Activated CD8-positive, alpha-beta memory T cell treated with anti-CD3 and anti-CD28 coated beads, Interleukin-2, amount 50 U/mL, for 1 hour (primary cell): Measurements from ENCODE around the gene PRXL2B.

Experiments
- DNase-seq: peaks from one replicate; pipeline ENCODE4 v3.0.0-alpha.2; 2020; ENCODE audit errors: extremely low read depth

PRXL2B gene

DNA sequence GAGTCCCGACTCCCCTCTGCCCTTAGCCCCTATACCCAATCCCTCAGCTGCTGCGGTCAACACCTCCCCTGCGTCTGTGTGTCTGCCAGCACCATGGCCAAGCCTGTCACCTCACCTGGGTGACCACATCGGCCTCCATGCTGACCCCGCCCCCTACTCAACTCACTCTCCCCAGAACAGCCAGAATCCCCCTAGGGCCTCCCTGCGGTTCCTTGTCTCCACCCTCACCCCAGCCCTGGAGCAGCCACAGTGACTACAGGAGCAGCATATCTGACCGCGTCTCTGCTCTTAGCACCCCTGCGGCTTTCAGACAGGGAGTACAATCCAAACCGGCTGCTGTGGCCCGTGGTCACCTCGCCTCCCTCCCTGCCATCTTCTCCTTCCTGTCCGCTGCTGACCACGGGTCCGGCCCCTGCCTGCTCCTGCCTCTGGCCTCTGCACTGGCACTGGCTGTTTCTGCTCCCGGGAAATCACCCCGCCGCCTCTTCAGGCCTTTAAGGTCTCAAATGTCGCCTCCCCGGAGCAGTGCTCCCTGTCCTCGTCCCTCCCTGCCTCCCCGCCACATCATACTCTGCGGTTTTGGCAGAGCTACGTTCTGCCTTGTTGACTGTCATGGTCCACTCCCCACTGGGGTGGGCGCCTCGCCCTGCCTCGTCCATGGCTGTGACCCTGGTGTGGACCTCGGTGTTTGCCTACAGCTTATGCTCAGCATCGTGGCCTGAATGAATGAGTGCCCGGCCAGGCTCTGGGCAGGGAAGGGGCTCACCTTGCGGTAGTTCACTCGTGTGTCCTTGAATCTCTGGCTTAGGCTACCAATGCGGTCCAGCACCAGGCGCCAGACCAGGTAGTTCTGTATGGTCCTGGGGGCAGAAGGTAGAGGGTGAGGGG, 11.1 kb downstream of the PRXL2B start:
- no peak for DNase-seq

GRCh38 chr1:2598329-2598931, 11.9 kb downstream of the PRXL2B start:
- DNase-seq = no peak

- DNase-seq = no peak
These were observed 15.2 kb downstream of the PRXL2B start for GRCh38 chr1:2601721-2602303.

GRCh38 chr1:2602311-2602835, 15.8 kb downstream of the PRXL2B start:
- no peak for DNase-seq

GRCh38 chr1:2602866-2603520, 16.4 kb downstream of the PRXL2B start:
- no peak for DNase-seq

- DNase-seq = no peak
These were observed 17.1 kb downstream of the PRXL2B start for GRCh38 chr1:2603521-2604155.

DNA sequence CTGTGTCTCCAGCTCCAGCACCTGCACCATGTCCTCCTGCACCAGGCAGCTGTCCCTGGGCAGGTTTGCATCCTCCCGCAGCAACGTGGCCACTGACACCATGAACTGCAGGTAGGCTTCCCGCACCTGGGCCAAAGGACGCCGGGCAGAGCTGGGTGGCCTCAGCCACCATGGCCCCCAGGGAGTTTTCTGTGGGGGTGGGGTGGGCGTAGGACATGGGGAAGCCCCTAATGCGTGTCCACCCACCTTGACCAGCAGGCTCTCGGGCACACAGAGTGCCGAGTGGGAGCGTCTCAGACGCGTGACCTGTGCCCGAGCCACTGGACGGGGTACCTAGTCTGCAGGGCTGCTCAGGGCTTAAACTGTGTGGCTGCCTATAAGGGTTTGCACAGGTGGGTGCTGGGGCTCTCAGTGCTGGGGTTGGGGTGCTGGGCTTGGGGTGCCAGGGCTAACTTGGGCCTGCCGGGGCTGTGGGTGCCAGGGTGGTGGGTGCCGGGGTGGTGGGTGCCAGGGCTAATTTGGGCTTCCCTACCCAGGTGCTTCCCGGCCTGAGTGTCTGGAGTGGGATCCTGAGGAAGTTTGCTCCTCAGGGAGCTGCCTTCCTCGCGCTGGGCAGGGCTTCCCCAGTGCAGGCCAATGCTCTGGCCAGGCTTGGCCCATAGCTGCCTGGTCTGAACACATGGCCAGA, 17.7 kb downstream of the PRXL2B start:
- DNase-seq = no peak

- DNase-seq = no peak
These were observed 18.4 kb downstream of the PRXL2B start for GRCh38 chr1:2604844-2605508.

- DNase-seq = no peak
These were observed 19.2 kb downstream of the PRXL2B start for GRCh38 chr1:2605509-2606395.

GRCh38 chr1:2606396-2606880, 19.9 kb downstream of the PRXL2B start:
- DNase-seq = no peak

GRCh38 chr1:2606881-2607621, 20.5 kb downstream of the PRXL2B start:
- DNase-seq = no peak

GRCh38 chr1:2607641-2608091, 21.1 kb downstream of the PRXL2B start:
- no peak for DNase-seq

DNA sequence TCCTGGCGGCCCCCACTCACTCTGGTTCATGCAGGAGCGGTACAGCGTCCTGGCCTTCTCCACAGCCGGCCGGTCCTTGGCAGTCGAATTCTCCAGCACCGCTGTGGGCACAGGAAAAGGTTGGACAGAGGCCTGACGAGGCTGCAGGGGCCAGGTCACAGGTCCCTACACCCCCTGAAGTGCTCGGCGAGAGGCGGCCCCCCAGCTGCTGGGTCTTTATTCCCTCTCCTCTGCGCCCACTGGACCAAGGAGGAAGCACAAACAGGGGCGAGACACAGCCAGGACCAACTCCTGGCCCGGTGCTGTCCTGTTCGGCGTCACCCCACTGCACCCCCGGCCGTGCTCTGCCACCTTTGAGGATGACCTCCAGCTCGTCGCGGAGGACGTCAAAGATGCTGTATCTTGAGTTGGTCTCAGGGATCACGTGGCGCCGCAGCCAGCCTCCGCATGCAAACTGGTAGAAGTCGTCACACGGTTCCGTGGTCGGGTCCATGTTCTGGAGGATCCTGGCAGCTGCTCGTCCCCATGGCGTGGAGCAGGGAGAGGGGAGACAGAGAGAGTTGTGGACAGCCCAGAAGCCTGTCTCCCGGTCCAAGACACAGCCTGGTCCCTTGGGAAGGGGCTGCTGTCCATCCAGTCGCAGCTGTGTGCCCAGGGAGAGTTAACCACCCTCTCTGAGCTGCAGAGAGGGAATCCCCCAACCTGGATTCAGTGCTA, 22.9 kb downstream of the PRXL2B start:
- no peak for DNase-seq

- DNase-seq = no peak
These were observed 23.7 kb downstream of the PRXL2B start for GRCh38 chr1:2610036-2610959.

DNA sequence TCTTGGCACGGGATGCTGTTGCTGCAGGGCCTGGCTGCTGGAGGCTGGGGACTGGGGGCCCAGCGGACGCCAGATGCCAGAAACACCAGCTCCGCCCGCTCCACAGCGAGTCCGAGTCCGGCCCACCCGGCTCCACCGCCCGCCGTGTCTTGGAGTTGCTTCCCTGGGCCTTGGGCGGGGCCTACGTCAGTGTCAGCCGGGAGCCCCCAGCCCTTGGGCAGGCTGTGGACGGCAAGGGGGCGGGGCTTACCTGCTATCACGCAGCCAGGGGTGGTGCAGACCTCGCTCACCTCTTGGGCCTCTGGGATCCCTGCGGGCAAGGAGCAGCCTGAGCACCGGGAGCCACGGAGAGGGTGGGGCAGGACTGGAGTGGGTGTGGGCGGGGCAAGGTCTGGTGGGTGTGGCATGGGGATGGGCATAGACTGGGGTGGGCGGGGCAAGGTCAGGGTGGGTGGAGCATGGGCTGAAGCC, 24.5 kb downstream of the PRXL2B start:
- no peak for DNase-seq

- no peak for DNase-seq
These were observed 25.3 kb downstream of the PRXL2B start for GRCh38 chr1:2611621-2612437.
